GM12891 (cell line): ENCODE measurements around the gene AKAP7.

Experiments used
- POLR2A ChIP-seq: IDR thresholded peaks from 2 replicates; pipeline ENCODE4 v1.6.1; 2011; ENCODE audit warnings: low read depth, low read length, control low read depth
- POLR2AphosphoS5 ChIP-seq: IDR thresholded peaks from 2 replicates; pipeline ENCODE4 v1.6.1; 2011; ENCODE audit warnings: low read depth, low read length, control low read depth
- POU2F2 ChIP-seq: IDR thresholded peaks from 2 replicates; pipeline ENCODE4 v1.6.1; 2011; ENCODE audit warnings: low read depth, mild to moderate bottlenecking, control low read depth, low read length, moderate library complexity
- SPI1 ChIP-seq: IDR thresholded peaks from 2 replicates; pipeline ENCODE4 v1.6.1; 2011; ENCODE audit warnings: low read depth, low read length, control low read depth
- TAF1 ChIP-seq: IDR thresholded peaks from 2 replicates; pipeline ENCODE4 v1.6.1; 2011; ENCODE audit warnings: low read depth, low read length, control low read depth

- TF ChIP-seq POLR2A: no peak
- TF ChIP-seq POLR2AphosphoS5: no peak
- no peak for TF ChIP-seq TAF1
- no peak for TF ChIP-seq SPI1
- no peak for TF ChIP-seq POU2F2
Measured at GRCh38 chr6:131286469-131287040, 151.3 kb downstream of the AKAP7 start.
